GM18498 (cell line): ENCODE measurements around the gene SCN4A.
"Not testable (repeated sequence)": the region's sequence is repeated elsewhere in the genome, so short reads cannot be mapped to it uniquely, and the experiment has no call there.

ENCODE experiments used
- ATAC-seq: cut with Tn5 transposase; IDR thresholded peaks from one replicate; pipeline ENCODE4 v1.9.1; 2021; ENCODE audit warnings: mild to moderate bottlenecking, moderate library complexity; ENCODE audit not compliant: unreplicated experiment

Gene SCN4A

GRCh38 chr17:63972796-63973195, at the start of gene SCN4A:
Gene SCN4A (minus strand): TSS chr17:63972918. CDS start chr17:63972841, 77 bp downstream.
- ATAC-seq, result no peak

GRCh38 chr17:64020056-64020766, 47.5 kb upstream of the SCN4A start, which contains the start of gene ICAM2:
Gene ICAM2 (minus strand): TSS chr17:64020633. CDS start chr17:64006691, 13,942 bp downstream.
- peak; percentile 65 for ATAC-seq

GRCh38 chr17:64019551-64019961, 46.8 kb upstream of the SCN4A start:
- ATAC-seq, result not testable (repeated sequence)

GRCh38 chr17:64017381-64017980, 44.8 kb upstream of the SCN4A start:
- ATAC-seq, result no peak

GRCh38 chr17:64016974-64017373, 44.3 kb upstream of the SCN4A start:
- ATAC-seq, result no peak

GRCh38 chr17:64016231-64016784, 43.6 kb upstream of the SCN4A start:
- no peak for ATAC-seq

GRCh38 chr17:64015447-64015846, 42.7 kb upstream of the SCN4A start:
- ATAC-seq, result no peak

- ATAC-seq, result no peak
These were observed 37.1 kb upstream of the SCN4A start for GRCh38 chr17:64009571-64010402.

- no peak for ATAC-seq
These were observed 36.1 kb upstream of the SCN4A start for GRCh38 chr17:64008830-64009229.

GRCh38 chr17:64008346-64008745, 35.6 kb upstream of the SCN4A start:
- ATAC-seq, result no peak

- ATAC-seq, result no peak
These were observed 35.1 kb upstream of the SCN4A start for GRCh38 chr17:64007838-64008282.

GRCh38 chr17:64007089-64007837, 34.5 kb upstream of the SCN4A start:
- not testable (repeated sequence) for ATAC-seq

GRCh38 chr17:64006361-64007088, 33.8 kb upstream of the SCN4A start:
- ATAC-seq, result no peak

GRCh38 chr17:64005734-64006167, 33.0 kb upstream of the SCN4A start:
- no peak for ATAC-seq

- ATAC-seq, result no peak
These were observed 32.4 kb upstream of the SCN4A start for GRCh38 chr17:64004903-64005733.

- no peak for ATAC-seq
These were observed 31.6 kb upstream of the SCN4A start for GRCh38 chr17:64004218-64004770.

GRCh38 chr17:64003526-64004121, 30.9 kb upstream of the SCN4A start:
- ATAC-seq, result no peak
